ENCODE data around the gene SF3B2.

Gene SF3B2

DNA sequence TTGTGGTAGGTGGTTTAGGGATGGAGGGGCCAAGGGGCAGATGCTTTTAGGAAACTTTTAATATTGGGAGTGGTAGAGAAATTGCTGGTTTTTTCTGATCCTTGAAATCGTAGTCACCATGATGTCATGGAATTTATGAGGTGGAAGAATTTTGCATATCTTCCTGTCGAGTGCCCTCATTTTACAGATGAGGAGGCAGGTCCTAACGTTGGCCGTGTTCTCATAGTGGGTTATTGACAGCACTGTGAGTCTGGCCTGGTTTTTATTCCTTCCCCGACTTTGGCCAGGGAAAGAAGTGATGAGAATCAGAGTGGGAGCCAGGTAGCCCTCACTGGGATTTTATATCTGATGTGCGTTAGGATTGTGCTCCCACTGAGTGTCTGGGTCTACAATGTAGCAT, 9.1 kb downstream of the SF3B2 start:
- TF ChIP-seq, protein P1, sequence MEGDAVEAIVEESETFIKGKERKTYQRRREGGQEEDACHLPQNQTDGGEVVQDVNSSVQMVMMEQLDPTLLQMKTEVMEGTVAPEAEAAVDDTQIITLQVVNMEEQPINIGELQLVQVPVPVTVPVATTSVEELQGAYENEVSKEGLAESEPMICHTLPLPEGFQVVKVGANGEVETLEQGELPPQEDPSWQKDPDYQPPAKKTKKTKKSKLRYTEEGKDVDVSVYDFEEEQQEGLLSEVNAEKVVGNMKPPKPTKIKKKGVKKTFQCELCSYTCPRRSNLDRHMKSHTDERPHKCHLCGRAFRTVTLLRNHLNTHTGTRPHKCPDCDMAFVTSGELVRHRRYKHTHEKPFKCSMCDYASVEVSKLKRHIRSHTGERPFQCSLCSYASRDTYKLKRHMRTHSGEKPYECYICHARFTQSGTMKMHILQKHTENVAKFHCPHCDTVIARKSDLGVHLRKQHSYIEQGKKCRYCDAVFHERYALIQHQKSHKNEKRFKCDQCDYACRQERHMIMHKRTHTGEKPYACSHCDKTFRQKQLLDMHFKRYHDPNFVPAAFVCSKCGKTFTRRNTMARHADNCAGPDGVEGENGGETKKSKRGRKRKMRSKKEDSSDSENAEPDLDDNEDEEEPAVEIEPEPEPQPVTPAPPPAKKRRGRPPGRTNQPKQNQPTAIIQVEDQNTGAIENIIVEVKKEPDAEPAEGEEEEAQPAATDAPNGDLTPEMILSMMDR (IDR thresholded peaks at IDR 0.05; ENCODE audit: extremely low read depth, insufficient read depth, missing control alignments): no peak
- in situ Hi-C loops (cut with MboI; ENCODE audit: low pct_unique_long_range_greater_than_20kb, low sequenced_read_pairs, unreplicated experiment): no loop called here

DNA sequence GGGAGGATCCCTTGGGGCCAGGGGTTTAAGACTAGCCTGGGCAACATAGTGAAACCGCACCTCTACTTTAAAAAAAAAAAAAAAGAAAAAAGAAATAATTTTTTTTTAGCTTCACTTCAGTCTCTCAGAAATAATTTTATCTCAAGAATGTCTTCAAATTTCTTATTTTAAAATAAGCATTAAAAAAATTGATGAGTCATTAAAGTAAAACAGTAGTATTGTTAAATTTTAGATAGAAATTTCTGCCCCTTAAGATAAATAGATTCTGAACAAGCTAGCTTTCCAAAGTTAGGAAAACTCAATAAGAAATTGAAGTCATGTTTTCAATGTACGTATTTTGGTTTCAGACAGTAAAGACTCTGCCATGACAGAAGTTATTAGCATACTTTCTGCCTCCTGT, 10.2 kb downstream of the SF3B2 start:
- in situ Hi-C loops (cut with MboI; ENCODE audit: low pct_unique_long_range_greater_than_20kb, low sequenced_read_pairs, unreplicated experiment): no loop called here
- DNase-seq (ENCODE audit: low spot score): no peak
- TF ChIP-seq, protein P1 (IDR thresholded peaks at IDR 0.05; ENCODE audit: extremely low read depth, insufficient read depth, missing control alignments): no peak

More for the DNA sequence above, 9.1 kb downstream of the SF3B2 start:
- DNase-seq (ENCODE audit: low spot score): no peak

DNA sequence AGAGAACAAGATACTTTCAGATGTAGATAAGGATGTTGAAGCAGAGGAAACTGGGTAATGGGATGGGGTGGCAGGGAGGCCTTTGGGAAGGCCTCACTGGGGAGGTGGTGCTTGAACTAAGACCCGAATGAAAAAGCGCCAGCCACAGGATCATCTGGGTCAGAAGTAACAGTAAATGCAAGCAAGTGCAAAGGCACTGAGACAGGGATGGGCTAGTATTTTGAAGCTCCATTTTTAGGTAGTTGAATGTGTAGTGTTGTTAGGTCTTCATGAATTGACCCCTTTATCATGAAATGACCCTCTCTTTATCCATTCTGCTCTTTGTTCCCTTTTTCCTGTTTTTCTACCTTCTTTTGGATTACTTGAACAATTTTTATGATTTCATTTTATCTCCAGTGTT, 11.7 kb downstream of the SF3B2 start:
- in situ Hi-C loops (cut with MboI; ENCODE audit: low pct_unique_long_range_greater_than_20kb, low sequenced_read_pairs, unreplicated experiment): no loop called here
- TF ChIP-seq, protein P1 (IDR thresholded peaks at IDR 0.05; ENCODE audit: extremely low read depth, insufficient read depth, missing control alignments): no peak
- no peak for DNase-seq (ENCODE audit: low spot score)

GRCh38 chr11:66064571-66064970, 12.4 kb downstream of the SF3B2 start:
- in situ Hi-C loops (cut with MboI; ENCODE audit: low pct_unique_long_range_greater_than_20kb, low sequenced_read_pairs, unreplicated experiment): no loop called here
- DNase-seq (ENCODE audit: low spot score): no peak
- TF ChIP-seq, protein P1 (IDR thresholded peaks at IDR 0.05; ENCODE audit: extremely low read depth, insufficient read depth, missing control alignments): no peak

- TF ChIP-seq, protein P1 (IDR thresholded peaks at IDR 0.05; ENCODE audit: extremely low read depth, insufficient read depth, missing control alignments): no peak
- in situ Hi-C loops (cut with MboI; ENCODE audit: low pct_unique_long_range_greater_than_20kb, low sequenced_read_pairs, unreplicated experiment): no loop called here
- DNase-seq (ENCODE audit: low spot score): no peak
Measured at GRCh38 chr11:66066751-66067150, 14.6 kb downstream of the SF3B2 start.

GRCh38 chr11:66067640-66068039, 15.5 kb downstream of the SF3B2 start:
- TF ChIP-seq, protein P1 (IDR thresholded peaks at IDR 0.05; ENCODE audit: extremely low read depth, insufficient read depth, missing control alignments): no peak
- DNase-seq (ENCODE audit: low spot score): no peak
- in situ Hi-C loops (cut with MboI; ENCODE audit: low pct_unique_long_range_greater_than_20kb, low sequenced_read_pairs, unreplicated experiment): no loop called here

All from GM13977 (cell line).